ENCODE measurements around the gene FOXO3.

The FOXO3 gene

DNA sequence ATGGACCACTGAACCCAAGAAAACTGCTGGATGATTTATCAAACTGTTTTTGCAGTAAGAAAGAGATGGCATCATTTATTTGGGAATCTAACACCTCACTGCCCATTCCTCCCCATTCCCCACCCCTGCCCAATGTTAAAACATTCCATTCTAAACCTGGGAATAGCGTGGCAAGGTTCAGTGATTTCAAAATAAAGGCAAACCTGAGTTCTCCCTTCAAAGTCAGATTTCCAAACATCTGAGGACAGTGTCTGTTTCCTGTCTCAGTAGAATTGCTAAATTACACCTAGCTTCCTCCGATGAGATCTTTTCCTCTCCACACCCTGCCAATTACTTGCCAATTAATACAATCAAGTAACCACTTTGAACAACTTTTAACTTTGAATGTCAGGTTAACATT is 160.1 kb downstream of the FOXO3 start:
- H3K27me3 ChIP-seq (ENCODE audit: control insufficient read depth, low read length), result 0 out of 2 replicates have a peak, but pooled peaks cover 2% of the 10 kb centered on the region
- H3K4me2 ChIP-seq (ENCODE audit: low read length), result no peak overlapping the region
- no peaks in the 10 kb centered on the region for H3K36me3 ChIP-seq (ENCODE audit: control insufficient read depth, low read length)
- no peak overlapping the region for H3K4me3 ChIP-seq (ENCODE audit: low read length)
- peaks cover 3% of the 10 kb centered on the region; the same call in 1 of the 2 replicates for H3K9me3 ChIP-seq (ENCODE audit: control insufficient read depth, insufficient read depth, low read length)
- H3K79me2 ChIP-seq (ENCODE audit: control insufficient read depth, low read length), result no peaks in the 10 kb centered on the region
- no peak overlapping the region for H3K27ac ChIP-seq (ENCODE audit: low read depth, low read length)
- H4K20me1 ChIP-seq (ENCODE audit: control insufficient read depth, insufficient read depth, low read depth, low read length), result no peaks in the 10 kb centered on the region
- H3F3A ChIP-seq (ENCODE audit: control insufficient read depth, insufficient read depth), result no peaks in the 10 kb centered on the region
- H3K4me1 ChIP-seq (ENCODE audit: control insufficient read depth, low read length), result no peaks in the 10 kb centered on the region
- no peaks in the 10 kb centered on the region for H3K9me2 ChIP-seq (replicated peaks; ENCODE audit: control insufficient read depth, low read length)
- TF ChIP-seq, protein P1, sequence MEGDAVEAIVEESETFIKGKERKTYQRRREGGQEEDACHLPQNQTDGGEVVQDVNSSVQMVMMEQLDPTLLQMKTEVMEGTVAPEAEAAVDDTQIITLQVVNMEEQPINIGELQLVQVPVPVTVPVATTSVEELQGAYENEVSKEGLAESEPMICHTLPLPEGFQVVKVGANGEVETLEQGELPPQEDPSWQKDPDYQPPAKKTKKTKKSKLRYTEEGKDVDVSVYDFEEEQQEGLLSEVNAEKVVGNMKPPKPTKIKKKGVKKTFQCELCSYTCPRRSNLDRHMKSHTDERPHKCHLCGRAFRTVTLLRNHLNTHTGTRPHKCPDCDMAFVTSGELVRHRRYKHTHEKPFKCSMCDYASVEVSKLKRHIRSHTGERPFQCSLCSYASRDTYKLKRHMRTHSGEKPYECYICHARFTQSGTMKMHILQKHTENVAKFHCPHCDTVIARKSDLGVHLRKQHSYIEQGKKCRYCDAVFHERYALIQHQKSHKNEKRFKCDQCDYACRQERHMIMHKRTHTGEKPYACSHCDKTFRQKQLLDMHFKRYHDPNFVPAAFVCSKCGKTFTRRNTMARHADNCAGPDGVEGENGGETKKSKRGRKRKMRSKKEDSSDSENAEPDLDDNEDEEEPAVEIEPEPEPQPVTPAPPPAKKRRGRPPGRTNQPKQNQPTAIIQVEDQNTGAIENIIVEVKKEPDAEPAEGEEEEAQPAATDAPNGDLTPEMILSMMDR (IDR thresholded peaks at IDR 0.05; ENCODE audit: low read depth, low read length, poor library complexity, severe bottlenecking), result no peak
- no peak for TF ChIP-seq EZH2phosphoT487 (IDR thresholded peaks at IDR 0.05; ENCODE audit: borderline replicate concordance, low read length)

DNA sequence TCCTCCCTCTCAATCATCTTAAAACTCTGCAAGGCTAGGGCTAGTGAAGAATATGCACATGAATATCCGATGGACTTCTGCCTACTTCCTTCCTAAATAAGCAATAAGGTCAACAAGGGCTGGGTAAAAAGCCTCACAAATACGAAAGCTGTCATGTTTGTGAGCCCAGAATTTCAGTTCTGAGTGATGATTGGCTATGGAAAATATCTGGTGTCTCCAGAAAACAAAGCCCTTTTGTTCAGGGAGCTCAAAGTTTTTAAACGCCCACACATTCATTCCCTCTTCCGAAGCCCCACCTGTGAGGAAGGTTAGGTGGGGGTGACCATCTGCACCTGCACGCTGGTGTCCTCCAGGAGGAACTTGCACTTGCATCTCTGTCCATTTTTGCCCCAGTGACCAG is 160.6 kb downstream of the FOXO3 start:
- H3K9me3 ChIP-seq (ENCODE audit: control insufficient read depth, insufficient read depth, low read length), result peaks cover 3% of the 10 kb centered on the region; the same call in 1 of the 2 replicates
- H4K20me1 ChIP-seq (ENCODE audit: control insufficient read depth, insufficient read depth, low read depth, low read length), result no peaks in the 10 kb centered on the region
- no peak overlapping the region for H3K4me2 ChIP-seq (ENCODE audit: low read length)
- H3K4me1 ChIP-seq (ENCODE audit: control insufficient read depth, low read length), result no peaks in the 10 kb centered on the region
- H3F3A ChIP-seq (ENCODE audit: control insufficient read depth, insufficient read depth), result no peaks in the 10 kb centered on the region
- no peaks in the 10 kb centered on the region for H3K36me3 ChIP-seq (ENCODE audit: control insufficient read depth, low read length)
- TF ChIP-seq EZH2phosphoT487 (IDR thresholded peaks at IDR 0.05; ENCODE audit: borderline replicate concordance, low read length), result no peak
- TF ChIP-seq, protein P1 (IDR thresholded peaks at IDR 0.05; ENCODE audit: low read depth, low read length, poor library complexity, severe bottlenecking), result no peak
- H3K4me3 ChIP-seq (ENCODE audit: low read length), result no peak overlapping the region
- no peaks in the 10 kb centered on the region for H3K79me2 ChIP-seq (ENCODE audit: control insufficient read depth, low read length)
- H3K9me2 ChIP-seq (replicated peaks; ENCODE audit: control insufficient read depth, low read length), result no peaks in the 10 kb centered on the region
- no peaks in the 10 kb centered on the region for H3K27me3 ChIP-seq (ENCODE audit: control insufficient read depth, low read length)
- no peak overlapping the region for H3K27ac ChIP-seq (ENCODE audit: low read depth, low read length)

DNA sequence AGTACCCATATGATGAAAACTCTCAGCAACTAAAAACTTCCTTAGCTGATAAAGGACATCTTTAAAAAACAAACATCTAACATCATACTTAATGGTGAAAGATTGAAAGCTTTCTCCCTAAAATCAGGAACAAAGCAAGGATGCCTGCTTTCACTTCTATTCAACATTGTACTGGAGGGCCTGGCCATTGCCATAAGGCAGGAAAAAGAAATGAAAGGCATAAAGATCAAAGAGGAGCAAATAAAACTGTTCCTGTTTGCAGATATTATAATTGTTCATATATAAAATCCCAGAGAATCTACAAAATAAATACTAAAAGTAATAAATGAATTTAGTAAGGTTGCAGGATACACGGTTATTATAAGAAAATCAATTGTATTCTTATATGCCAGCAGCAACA is 162.9 kb downstream of the FOXO3 start:
- H3K27me3 ChIP-seq (ENCODE audit: control insufficient read depth, low read length), result no peaks in the 10 kb centered on the region
- no peaks in the 10 kb centered on the region for H3K9me2 ChIP-seq (replicated peaks; ENCODE audit: control insufficient read depth, low read length)
- H3K9me3 ChIP-seq (ENCODE audit: control insufficient read depth, insufficient read depth, low read length), result peaks cover 3% of the 10 kb centered on the region; the same call in 1 of the 2 replicates
- H3K4me1 ChIP-seq (ENCODE audit: control insufficient read depth, low read length), result no peaks in the 10 kb centered on the region
- no peak overlapping the region for H3K27ac ChIP-seq (ENCODE audit: low read depth, low read length)
- H3F3A ChIP-seq (ENCODE audit: control insufficient read depth, insufficient read depth), result no peaks in the 10 kb centered on the region
- no peaks in the 10 kb centered on the region for H4K20me1 ChIP-seq (ENCODE audit: control insufficient read depth, insufficient read depth, low read depth, low read length)
- no peaks in the 10 kb centered on the region for H3K79me2 ChIP-seq (ENCODE audit: control insufficient read depth, low read length)
- H3K36me3 ChIP-seq (ENCODE audit: control insufficient read depth, low read length), result no peaks in the 10 kb centered on the region
- H3K4me2 ChIP-seq (ENCODE audit: low read length), result no peak overlapping the region
- no peak overlapping the region for H3K4me3 ChIP-seq (ENCODE audit: low read length)
- no peak for TF ChIP-seq EZH2phosphoT487 (IDR thresholded peaks at IDR 0.05; ENCODE audit: borderline replicate concordance, low read length)
- TF ChIP-seq, protein P1 (IDR thresholded peaks at IDR 0.05; ENCODE audit: low read depth, low read length, poor library complexity, severe bottlenecking), result no peak

All from DOHH2 (cell line).